GM12878 (cell line): ENCODE measurements around the gene MACROD2.

Source experiments
- CEBPB ChIP-seq, 2 experiments: fragments of 150-350 bp in 1 of 2; IDR thresholded peaks; 2 replicates each; pipeline ENCODE4 v1.6.1; 2012 to 2014; ENCODE audit warnings: low read depth in 2 of 2, low read length in 2 of 2, borderline replicate concordance in 1 of 2, inconsistent platforms in 1 of 2
- EED ChIP-seq: sonication (generic); IDR thresholded peaks from 2 replicates; pipeline ENCODE4 v1.6.1; 2016; ENCODE audit warnings: antibody characterized with exemption, low read depth
- EP300 ChIP-seq, 2 experiments: fragments of 150-350 bp in 1 of 2; IDR thresholded peaks; 2 replicates each; pipeline ENCODE4 v1.6.1; 2011 to 2012; ENCODE audit warnings: low read depth in 2 of 2, low read length in 2 of 2, borderline replicate concordance in 1 of 2, improper control_type of control experiment in 1 of 2, inconsistent platforms in 1 of 2; ENCODE audit not compliant: control insufficient read depth in 1 of 2
- GABPA ChIP-seq: IDR thresholded peaks from 2 replicates; pipeline ENCODE4 v1.6.1; 2014; ENCODE audit warnings: antibody characterized with exemption, low read depth, mild to moderate bottlenecking, inconsistent platforms
- SIN3A ChIP-seq: IDR thresholded peaks from 2 replicates; pipeline ENCODE4 v1.6.1; 2012; ENCODE audit warnings: low read depth, low read length, improper control_type of control experiment
- TF ChIP-seq, protein P1 (sequence below), 3 experiments: IDR thresholded peaks in 2 of 3; conservative IDR thresholded peaks in 1 of 3; 2 replicates each; pipeline ENCODE4 v1.5.1; 2011; ENCODE audit warnings: low read depth in 3 of 3, low read length in 3 of 3, mild to moderate bottlenecking in 3 of 3, control low read depth in 2 of 3, moderate library complexity in 2 of 3, inconsistent platforms in 1 of 3, mixed read lengths in 1 of 3; ENCODE audit not compliant: control insufficient read depth in 2 of 3, insufficient read depth in 1 of 3; ENCODE audit errors: extremely low read depth in 1 of 3

DNA sequence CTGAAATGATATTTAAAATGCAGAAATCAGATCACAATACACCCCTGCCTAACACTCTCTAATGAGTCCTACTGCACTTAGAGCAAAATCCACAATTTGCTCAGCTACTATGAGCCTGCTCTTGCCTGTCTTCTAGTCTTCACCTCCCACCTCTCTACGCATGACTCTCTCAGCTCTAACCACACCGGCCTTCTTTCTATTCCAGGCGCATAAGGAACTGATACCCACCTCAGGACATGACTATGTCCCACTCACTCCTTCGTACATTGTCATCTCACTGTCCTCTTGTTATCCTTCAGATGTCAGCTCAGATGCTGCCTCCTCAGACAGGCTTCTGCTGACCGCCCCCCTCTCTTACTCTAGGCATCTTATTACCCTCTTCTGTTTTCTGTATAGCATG, 543.1 kb downstream of the MACROD2 start:
- TF ChIP-seq EP300 (IDR thresholded peaks at IDR 0.05; ENCODE audit: borderline replicate concordance in 1 of 2, control insufficient read depth in 1 of 2, low read depth in 2 of 2, low read length in 2 of 2) (peak; percentile 44 to 73; a peak in 3 of 4 replicates), EED (no peak), GABPA (no peak), SIN3A (no peak), CEBPB (IDR thresholded peaks at IDR 0.05; ENCODE audit: borderline replicate concordance in 1 of 2, low read depth in 2 of 2, low read length in 2 of 2) (no peak)
- TF ChIP-seq, protein P1, sequence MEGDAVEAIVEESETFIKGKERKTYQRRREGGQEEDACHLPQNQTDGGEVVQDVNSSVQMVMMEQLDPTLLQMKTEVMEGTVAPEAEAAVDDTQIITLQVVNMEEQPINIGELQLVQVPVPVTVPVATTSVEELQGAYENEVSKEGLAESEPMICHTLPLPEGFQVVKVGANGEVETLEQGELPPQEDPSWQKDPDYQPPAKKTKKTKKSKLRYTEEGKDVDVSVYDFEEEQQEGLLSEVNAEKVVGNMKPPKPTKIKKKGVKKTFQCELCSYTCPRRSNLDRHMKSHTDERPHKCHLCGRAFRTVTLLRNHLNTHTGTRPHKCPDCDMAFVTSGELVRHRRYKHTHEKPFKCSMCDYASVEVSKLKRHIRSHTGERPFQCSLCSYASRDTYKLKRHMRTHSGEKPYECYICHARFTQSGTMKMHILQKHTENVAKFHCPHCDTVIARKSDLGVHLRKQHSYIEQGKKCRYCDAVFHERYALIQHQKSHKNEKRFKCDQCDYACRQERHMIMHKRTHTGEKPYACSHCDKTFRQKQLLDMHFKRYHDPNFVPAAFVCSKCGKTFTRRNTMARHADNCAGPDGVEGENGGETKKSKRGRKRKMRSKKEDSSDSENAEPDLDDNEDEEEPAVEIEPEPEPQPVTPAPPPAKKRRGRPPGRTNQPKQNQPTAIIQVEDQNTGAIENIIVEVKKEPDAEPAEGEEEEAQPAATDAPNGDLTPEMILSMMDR (IDR thresholded peaks at IDR 0.05 in 2 of 3, conservative IDR thresholded peaks at IDR 0.05 in 1 of 3; ENCODE audit: control insufficient read depth in 2 of 3, extremely low read depth in 1 of 3, insufficient read depth in 1 of 3, low read depth in 3 of 3, low read length in 3 of 3): no peak
